ENCODE measurements around the gene MOB3B. TPM values are rescaled to one million over a fixed set of nuclear protein-coding genes. Genes with fewer than 3 reads are reported as not detected.

Gene MOB3B
- total RNA-seq, 2 donors from 2014 or later = 0.17 to 0.24 TPM

DNA sequence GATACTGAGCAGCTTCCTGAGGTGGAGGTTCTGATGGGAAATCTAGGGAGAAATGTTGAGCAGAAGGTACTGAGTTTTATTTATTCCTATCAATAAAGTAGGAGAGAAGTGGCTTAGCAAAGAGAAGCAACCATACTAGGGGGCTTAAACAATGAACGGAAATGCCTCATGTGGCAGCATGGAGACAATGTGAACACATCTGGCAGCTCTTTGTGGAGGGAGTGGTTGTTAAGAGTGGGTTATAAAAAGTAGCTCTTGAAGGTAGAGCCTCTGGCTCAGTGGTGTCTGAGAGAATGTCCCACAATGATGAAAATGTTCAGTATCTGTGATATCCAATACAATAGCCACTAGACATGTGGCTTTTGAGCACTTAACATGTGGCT is 179.9 kb downstream of the MOB3B start:
- no peaks in the 10 kb centered on the region for H3K9me3 Mint-ChIP-seq
- no peaks in the 10 kb centered on the region for H3K27me3 Mint-ChIP-seq
- no peak overlapping the region for H3K27ac Mint-ChIP-seq
- H3K36me3 Mint-ChIP-seq (ENCODE audit: low read depth) = no peaks in the 10 kb centered on the region
- no peaks in the 10 kb centered on the region for H3K4me1 Mint-ChIP-seq
- no peak overlapping the region for H3K4me3 Mint-ChIP-seq
- no peak for ATAC-seq (replicated peaks)

DNA sequence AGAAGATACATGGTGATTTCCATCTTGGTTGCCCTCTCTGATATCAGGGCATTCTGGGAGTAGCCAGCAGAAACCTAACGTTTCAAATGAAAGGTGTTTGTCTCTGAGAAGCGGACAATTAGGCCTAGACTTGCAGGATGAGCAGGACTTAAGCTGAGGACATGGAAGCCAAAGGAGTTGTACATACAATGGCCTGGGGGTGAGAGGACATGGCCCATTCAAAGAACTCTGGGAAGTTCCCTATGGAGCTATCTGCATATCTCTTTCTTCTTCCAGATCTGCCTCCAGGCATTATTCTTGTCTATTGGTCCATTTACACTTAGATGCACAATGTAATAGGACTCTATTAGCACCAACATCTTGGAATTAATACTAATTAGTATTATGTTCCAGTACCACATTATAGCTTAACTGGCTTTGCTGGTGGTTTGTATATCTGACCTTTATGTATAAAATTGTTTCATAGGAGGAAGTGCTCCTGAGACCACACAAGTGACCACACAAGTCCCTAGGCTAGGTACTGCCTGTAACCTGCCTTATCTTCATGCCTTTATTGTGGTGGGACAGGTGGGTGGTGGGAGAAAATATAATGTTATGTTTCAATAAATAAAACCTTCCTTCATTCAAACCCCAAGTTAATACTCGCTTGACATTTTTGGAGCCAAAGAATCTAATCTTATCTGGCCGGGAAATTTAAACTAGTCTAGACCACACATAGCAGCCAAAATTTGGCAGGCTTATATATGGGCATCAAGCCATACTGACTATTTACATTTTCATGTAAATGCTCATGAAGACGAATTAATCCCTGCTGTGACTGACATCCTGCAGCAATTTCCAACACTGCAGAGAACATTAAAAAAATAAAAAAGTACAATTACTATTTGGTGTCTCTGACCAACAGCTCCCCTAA is 180.6 kb downstream of the MOB3B start:
- H3K27ac Mint-ChIP-seq = no peak overlapping the region
- H3K4me1 Mint-ChIP-seq = no peaks in the 10 kb centered on the region
- ATAC-seq (replicated peaks) = no peak
- H3K9me3 Mint-ChIP-seq = no peaks in the 10 kb centered on the region
- H3K27me3 Mint-ChIP-seq = no peaks in the 10 kb centered on the region
- H3K4me3 Mint-ChIP-seq = no peak overlapping the region
- no peaks in the 10 kb centered on the region for H3K36me3 Mint-ChIP-seq (ENCODE audit: low read depth)

DNA sequence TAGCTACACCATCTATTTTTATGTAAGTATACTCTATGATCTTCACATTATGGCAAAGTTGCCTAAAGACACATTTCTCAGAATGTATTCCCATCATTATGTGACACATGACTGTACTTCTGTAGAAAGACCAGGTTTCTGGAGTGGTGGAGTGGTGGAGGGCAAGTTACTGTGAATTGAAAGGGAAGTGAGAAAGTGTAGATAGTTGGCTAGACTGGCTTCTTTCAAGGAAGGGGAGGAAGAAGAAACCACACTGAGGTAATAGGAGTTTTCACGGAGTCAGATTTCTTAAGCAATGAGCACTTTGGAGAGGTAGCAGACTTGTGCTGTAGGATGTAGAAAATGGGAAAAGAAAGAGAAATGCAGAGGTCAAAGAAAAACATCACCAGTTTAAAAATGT is 181.7 kb downstream of the MOB3B start:
- no peaks in the 10 kb centered on the region for H3K9me3 Mint-ChIP-seq
- no peaks in the 10 kb centered on the region for H3K4me1 Mint-ChIP-seq
- H3K27me3 Mint-ChIP-seq = no peaks in the 10 kb centered on the region
- H3K36me3 Mint-ChIP-seq (ENCODE audit: low read depth) = no peaks in the 10 kb centered on the region
- H3K27ac Mint-ChIP-seq = no peak overlapping the region
- ATAC-seq (replicated peaks) = no peak
- no peak overlapping the region for H3K4me3 Mint-ChIP-seq

DNA sequence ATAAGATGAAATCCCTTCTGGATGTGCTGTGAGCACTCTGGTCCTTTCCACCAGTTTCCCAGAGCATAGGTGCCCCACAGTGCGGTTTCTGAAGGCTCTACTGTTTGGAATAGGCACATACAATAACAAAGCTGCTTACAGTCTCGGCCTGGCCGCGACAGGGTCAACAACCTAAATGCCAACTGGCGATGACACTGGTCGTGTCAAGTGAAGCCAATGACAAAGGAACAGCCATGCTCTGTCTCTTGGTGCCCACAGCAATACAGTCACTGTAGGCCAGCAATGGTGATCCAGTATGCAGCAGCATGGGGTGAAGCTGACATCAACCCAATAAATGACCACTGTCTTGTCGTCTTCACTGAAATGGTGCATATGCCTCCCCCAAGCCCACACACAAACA is 184.8 kb downstream of the MOB3B start:
- Mint-ChIP-seq H3K36me3 (ENCODE audit: low read depth) (no peaks in the 10 kb centered on the region), H3K27ac (no peak overlapping the region), H3K27me3 (no peaks in the 10 kb centered on the region), H3K9me3 (no peaks in the 10 kb centered on the region), H3K4me3 (no peak overlapping the region), H3K4me1 (no peaks in the 10 kb centered on the region)
- no peak for ATAC-seq (replicated peaks)

DNA sequence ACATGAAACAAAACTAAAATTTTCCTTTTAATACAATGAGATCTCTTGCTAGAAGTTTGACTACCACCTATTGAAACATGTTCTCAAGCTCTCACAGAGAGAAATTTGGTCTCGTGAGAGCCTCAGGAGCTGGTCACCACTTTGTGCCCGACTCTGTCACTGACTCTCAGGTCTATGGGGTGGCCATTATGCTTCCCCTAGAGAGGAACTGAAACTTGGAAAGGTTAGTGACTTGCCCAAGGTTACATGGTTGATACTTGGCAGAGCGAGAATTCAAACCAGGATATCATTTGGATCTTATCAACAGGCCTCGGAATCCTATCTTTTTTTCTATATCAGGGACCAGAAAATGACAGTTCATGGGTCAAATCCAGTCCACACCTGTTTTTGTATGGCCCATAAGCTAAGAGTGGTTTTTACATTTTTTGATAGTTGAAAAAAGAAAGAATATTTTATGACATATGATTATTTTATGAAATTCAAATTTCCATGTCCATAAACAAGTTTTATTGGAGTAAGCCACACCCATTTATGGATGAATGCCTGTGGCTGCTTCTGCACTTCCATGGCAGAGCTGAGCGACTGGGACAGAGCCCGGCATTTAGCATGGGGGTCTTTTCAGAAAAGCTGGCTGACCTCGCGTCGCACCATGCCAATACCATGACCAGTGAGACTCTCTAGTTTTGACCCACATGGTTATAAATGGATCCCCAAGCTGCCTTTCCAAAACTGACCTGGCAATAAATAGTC is 187.9 kb downstream of the MOB3B start:
- no peak for ATAC-seq (replicated peaks)

DNA sequence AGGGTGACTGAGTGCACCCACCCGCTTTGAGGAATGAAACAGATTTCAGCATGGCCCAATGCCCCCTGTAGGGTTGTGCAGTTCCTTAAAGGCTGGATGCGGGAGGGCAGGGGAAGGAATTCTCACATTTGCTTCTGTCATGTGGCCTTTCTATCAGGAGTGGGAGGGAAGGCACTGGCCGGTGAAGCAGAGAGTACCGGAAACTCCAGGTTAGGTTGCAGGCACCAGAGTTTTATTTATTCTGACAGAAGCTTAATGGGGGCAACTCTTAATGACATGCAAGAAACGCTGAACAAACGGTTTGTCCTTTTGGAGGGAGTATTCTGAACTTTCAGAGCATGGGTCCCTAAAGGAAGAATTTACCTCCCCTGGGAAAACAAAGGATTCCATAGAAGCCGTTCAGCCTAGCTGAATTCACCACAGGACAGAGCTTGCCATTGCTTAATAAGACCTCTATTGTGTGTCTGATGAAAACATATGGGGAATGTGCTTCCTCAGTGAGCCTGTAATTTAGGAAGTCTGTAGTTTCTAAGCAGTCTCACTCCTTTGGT is 188.6 kb downstream of the MOB3B start:
- Mint-ChIP-seq H3K4me3 (no peak overlapping the region), H3K36me3 (ENCODE audit: low read depth) (no peaks in the 10 kb centered on the region), H3K4me1 (no peaks in the 10 kb centered on the region), H3K9me3 (no peaks in the 10 kb centered on the region), H3K27ac (no peak overlapping the region), H3K27me3 (no peaks in the 10 kb centered on the region)
- ATAC-seq (replicated peaks) = no peak

More for the DNA sequence above, 187.9 kb downstream of the MOB3B start:
- no peaks in the 10 kb centered on the region for H3K9me3 Mint-ChIP-seq
- H3K4me1 Mint-ChIP-seq = no peaks in the 10 kb centered on the region
- no peaks in the 10 kb centered on the region for H3K36me3 Mint-ChIP-seq (ENCODE audit: low read depth)
- H3K27ac Mint-ChIP-seq = no peak overlapping the region
- H3K27me3 Mint-ChIP-seq = no peaks in the 10 kb centered on the region
- H3K4me3 Mint-ChIP-seq = no peak overlapping the region

DNA sequence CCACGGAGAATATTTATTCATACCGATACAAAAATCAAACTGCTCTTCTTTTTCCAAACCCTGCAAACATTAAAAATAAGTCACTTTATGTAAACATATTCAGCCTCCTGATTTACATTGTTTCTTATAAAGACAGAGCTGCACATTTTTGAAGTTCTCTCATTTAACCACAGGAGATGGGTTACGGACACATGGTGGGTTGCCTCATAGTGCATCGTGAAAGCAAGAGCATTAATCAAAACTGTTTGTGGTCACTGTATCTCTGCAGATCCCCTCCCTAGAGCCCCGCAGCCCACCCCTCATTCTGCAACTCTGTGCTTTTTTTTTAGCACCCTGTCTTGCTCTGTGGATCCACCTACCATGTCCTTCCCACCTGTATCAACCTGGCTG is 189.3 kb downstream of the MOB3B start:
- Mint-ChIP-seq H3K4me1 (no peaks in the 10 kb centered on the region), H3K4me3 (no peak overlapping the region), H3K27ac (no peak overlapping the region), H3K9me3 (no peaks in the 10 kb centered on the region), H3K27me3 (no peaks in the 10 kb centered on the region), H3K36me3 (ENCODE audit: low read depth) (no peaks in the 10 kb centered on the region)
- ATAC-seq (replicated peaks) = no peak

DNA sequence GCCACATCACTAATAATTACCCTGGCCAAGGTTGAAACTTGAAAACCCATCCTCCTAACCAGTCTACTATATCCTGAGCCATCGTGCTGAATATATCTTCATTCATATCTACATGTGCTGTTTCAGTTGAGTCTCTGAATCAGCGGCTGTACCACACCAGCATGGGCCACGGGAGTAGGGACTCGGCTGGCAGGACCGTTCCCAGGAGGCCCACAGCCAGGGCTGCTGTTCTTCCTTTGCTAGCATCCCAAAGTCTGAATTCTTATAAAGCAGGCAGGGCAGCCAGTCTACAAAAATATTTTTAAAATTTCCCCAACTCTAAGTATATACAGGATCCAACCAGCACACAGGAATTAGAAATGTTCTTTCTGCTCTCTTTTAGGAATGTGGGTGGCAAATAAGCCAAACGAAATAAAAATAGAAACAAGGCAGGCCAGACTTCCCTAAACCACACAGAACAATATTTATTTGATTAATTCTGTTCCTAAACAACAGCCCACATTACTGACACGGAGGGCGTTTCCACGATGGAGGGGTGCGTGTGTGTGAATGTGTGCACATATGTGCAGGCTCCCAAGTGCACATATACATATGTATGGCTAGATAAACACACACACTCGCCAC is 189.8 kb downstream of the MOB3B start:
- H3K4me1 Mint-ChIP-seq = no peaks in the 10 kb centered on the region
- no peak for ATAC-seq (replicated peaks)
- H3K27ac Mint-ChIP-seq = no peak overlapping the region
- no peaks in the 10 kb centered on the region for H3K9me3 Mint-ChIP-seq
- H3K36me3 Mint-ChIP-seq (ENCODE audit: low read depth) = no peaks in the 10 kb centered on the region
- H3K4me3 Mint-ChIP-seq = no peak overlapping the region
- no peaks in the 10 kb centered on the region for H3K27me3 Mint-ChIP-seq

DNA sequence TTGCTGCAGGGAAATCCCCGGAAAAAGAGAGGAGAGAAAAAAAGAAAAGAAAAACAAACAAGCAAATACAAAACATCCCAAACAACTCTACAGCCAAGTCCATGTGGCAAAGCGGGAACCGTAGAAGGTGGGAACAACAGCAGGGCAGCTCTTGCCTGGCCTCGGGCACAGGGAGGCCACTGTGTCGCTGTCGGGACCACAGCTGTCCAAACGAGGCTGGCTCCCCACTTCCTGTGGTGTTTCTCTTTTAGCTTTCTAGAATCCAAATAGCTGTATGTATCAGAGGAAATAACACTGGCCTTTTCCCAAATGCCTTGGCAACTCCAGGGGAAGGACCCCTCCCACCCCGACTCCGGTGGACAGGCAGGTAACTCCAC is 191.1 kb downstream of the MOB3B start:
- Mint-ChIP-seq H3K4me3 (no peak overlapping the region), H3K27ac (no peak overlapping the region), H3K36me3 (ENCODE audit: low read depth) (no peaks in the 10 kb centered on the region)

DNA sequence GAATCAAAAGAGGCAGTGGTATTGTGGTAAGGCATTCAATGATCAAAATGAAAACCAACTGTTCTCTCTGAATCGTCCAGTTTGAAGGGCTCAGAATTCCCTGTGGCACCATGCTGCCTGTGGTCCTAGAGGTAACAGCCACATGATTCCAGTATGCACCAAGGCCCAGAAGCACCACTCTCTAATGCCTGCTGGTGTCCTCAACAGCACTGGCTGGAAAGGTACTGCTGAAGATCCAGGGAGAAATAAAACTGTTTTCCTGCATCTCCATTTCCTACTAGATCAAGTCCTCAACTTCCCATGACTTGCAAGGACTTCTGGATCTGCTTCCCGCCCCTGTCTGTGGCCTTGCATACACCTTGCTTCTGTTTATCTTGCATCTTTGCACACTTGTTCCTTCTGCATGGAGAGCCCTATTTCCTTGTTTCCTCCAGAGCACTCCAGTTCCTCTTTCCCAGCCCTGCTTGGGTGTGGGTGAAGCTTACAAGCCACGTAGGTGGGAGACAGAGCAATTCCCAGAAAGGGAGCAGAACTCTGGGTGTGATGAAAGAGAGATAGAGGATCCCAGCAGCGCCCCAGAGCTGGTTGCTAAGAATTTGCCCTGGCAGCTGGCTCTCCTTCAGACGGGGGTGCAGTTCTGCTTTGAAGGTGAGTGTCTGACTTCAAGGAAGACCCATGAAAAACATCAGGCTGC is 191.6 kb downstream of the MOB3B start:
- Mint-ChIP-seq H3K36me3 (ENCODE audit: low read depth) (no peaks in the 10 kb centered on the region), H3K4me1 (no peaks in the 10 kb centered on the region), H3K4me3 (no peak overlapping the region), H3K9me3 (no peaks in the 10 kb centered on the region), H3K27me3 (no peaks in the 10 kb centered on the region), H3K27ac (no peak overlapping the region)
- no peak for ATAC-seq (replicated peaks)

More for the DNA sequence above, 191.1 kb downstream of the MOB3B start:
- Mint-ChIP-seq H3K27me3 (no peaks in the 10 kb centered on the region), H3K4me1 (no peaks in the 10 kb centered on the region), H3K9me3 (no peaks in the 10 kb centered on the region)
- ATAC-seq (replicated peaks) = no peak

DNA sequence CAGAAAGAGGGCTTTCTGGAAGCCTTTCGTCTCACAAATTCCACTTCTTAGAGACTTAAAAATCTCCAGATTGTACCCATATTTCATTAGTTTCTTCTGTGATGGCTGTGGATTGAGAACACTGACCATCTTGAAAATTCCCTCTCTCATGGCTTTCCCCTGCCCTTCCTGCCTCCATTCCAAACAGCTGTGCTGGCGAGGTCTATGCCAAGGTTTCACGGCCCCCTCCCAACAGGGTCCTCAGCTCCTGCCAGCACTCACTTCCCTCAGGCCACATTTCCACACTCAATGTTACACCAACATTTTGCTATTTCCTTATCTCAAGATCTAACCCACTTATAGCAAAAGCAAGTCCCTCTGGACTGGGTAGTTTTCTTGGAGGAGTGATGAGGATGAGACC is 192.4 kb downstream of the MOB3B start:
- Mint-ChIP-seq H3K36me3 (ENCODE audit: low read depth) (no peaks in the 10 kb centered on the region), H3K4me3 (no peak overlapping the region), H3K27me3 (no peaks in the 10 kb centered on the region), H3K9me3 (no peaks in the 10 kb centered on the region), H3K27ac (no peak overlapping the region), H3K4me1 (no peaks in the 10 kb centered on the region)
- no peak for ATAC-seq (replicated peaks)

DNA sequence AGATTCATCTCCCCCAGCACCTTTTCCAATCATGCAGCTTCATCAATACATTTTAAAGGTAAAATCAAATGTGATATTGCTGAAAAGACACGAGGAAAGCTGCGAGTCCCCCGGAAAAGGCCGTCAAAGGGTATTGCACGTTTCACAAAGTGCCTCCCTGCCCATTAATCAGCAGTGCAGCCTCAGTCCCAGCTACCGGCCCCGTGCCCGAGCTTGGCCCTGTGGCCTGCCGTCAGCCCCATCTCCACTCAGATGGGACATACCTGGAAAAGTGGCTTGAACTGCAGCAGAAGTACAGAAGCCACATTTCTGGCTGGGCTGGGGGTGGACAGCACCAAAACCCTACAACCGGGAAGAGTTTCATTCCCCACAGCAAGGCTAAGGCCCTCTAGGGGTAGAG is 192.8 kb downstream of the MOB3B start:
- no peak for ATAC-seq (replicated peaks)
- no peak overlapping the region for H3K27ac Mint-ChIP-seq

DNA sequence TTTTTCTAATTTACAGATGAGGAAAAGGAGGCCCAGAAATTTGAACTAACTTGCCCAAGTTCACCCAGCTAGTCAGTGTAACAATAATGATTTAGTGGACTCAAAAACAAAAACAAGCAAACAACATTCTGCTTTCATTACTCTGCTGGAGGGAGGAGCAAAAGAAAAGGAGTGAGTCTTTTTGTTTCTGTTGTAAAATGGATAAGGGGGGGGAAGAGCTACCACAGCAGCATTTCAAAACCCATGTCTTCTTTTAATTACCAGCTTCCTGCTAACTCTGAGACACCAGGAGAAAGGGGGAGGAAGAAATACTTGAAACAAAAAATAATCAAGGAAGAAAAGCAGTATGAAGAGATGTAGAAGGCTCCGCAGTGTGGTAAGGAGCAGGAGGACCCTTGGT is 193.5 kb downstream of the MOB3B start:
- H3K4me1 Mint-ChIP-seq = no peaks in the 10 kb centered on the region
- H3K27me3 Mint-ChIP-seq = peaks cover 4% of the 10 kb centered on the region
- no peak for ATAC-seq (replicated peaks)
- no peaks in the 10 kb centered on the region for H3K9me3 Mint-ChIP-seq
- no peak overlapping the region for H3K4me3 Mint-ChIP-seq
- H3K27ac Mint-ChIP-seq = no peak overlapping the region
- no peaks in the 10 kb centered on the region for H3K36me3 Mint-ChIP-seq (ENCODE audit: low read depth)

More for the DNA sequence above, 192.8 kb downstream of the MOB3B start:
- no peaks in the 10 kb centered on the region for H3K27me3 Mint-ChIP-seq
- no peaks in the 10 kb centered on the region for H3K9me3 Mint-ChIP-seq
- H3K4me1 Mint-ChIP-seq = no peaks in the 10 kb centered on the region
- no peak overlapping the region for H3K4me3 Mint-ChIP-seq
- H3K36me3 Mint-ChIP-seq (ENCODE audit: low read depth) = no peaks in the 10 kb centered on the region

DNA sequence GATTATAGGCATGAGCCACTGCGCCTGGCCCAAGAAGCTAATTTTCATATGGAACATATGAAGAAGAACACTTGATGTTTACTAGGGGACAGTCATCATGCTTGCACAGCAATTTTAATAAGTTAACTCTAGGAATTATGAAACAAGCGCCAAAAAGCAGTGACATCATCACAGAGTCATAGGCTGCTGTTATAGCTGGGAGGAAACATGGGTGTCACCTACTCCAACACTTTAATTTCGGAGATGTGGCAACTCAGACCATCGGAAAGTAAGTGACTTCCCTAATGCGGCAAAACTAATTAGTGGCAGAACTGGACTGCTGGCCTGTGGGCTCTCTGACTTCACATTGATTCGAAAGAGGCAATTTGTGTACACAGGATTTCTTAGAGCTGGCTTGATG is 194.5 kb downstream of the MOB3B start:
- no peaks in the 10 kb centered on the region for H3K4me1 Mint-ChIP-seq
- no peaks in the 10 kb centered on the region for H3K36me3 Mint-ChIP-seq (ENCODE audit: low read depth)
- no peak overlapping the region for H3K27ac Mint-ChIP-seq
- ATAC-seq (replicated peaks) = no peak
- peaks cover 4% of the 10 kb centered on the region for H3K27me3 Mint-ChIP-seq
- no peaks in the 10 kb centered on the region for H3K9me3 Mint-ChIP-seq
- H3K4me3 Mint-ChIP-seq = no peak overlapping the region
